ENCODE results near the gene PAPSS2. TPM values are rescaled to one million over a fixed set of nuclear protein-coding genes. Genes with fewer than 3 reads are reported as not detected.
"Not testable (repeated sequence)": the region's sequence is repeated elsewhere in the genome, so short reads cannot be mapped to it uniquely, and the experiment has no call there.

PAPSS2 gene
- 7.3 and 7.5 TPM in 2 replicates for total RNA-seq
- long read RNA-seq, partial matches to known transcripts = 6 of 9 reads
- long read RNA-seq, other reads (novel, unspliced or antisense) = 1 of 9 reads

- peaks cover 15% of the 10 kb centered on the region for H3K4me1 Mint-ChIP-seq (ENCODE audit: low read depth)
Observed at GRCh38 chr10:87659571-87660483, at the start of gene PAPSS2. Gene PAPSS2 (plus strand): TSS chr10:87659878. CDS start chr10:87659982, 104 bp downstream.

GRCh38 chr10:87611341-87611740 lies 48.3 kb upstream of the PAPSS2 start:
- H3K4me1 Mint-ChIP-seq (ENCODE audit: low read depth); H3K27ac Mint-ChIP-seq; H3K4me3 Mint-ChIP-seq (ENCODE audit: low read depth); H3K36me3 Mint-ChIP-seq (ENCODE audit: insufficient read depth); DNase-seq (ENCODE audit: low spot score, unreplicated experiment); H3K27me3 Mint-ChIP-seq: not testable (repeated sequence)
- peaks cover 14% of the 10 kb centered on the region for H3K9me3 Mint-ChIP-seq (ENCODE audit: low read depth)

More at GRCh38 chr10:87659571-87660483, at the start of gene PAPSS2:
- peak within 1 kb of the TSS; percentile 82 for H3K4me3 Mint-ChIP-seq (ENCODE audit: low read depth)
- peak; percentile 35 for DNase-seq (ENCODE audit: low spot score, unreplicated experiment)
- H3K36me3 Mint-ChIP-seq (ENCODE audit: insufficient read depth) = no peaks in the 10 kb centered on the region
- peak within 1 kb of the TSS; percentile 61 for H3K27ac Mint-ChIP-seq
- TF ChIP-seq CTCF (IDR thresholded peaks at IDR 0.05; ENCODE audit: unreplicated experiment) = peak; percentile 24
- H3K9me3 Mint-ChIP-seq (ENCODE audit: low read depth) = no peaks in the 10 kb centered on the region
- H3K27me3 Mint-ChIP-seq = peaks cover 42% of the 10 kb centered on the region

GRCh38 chr10:87612115-87612514 lies 47.6 kb upstream of the PAPSS2 start:
- Mint-ChIP-seq H3K9me3 (ENCODE audit: low read depth) (peaks cover 14% of the 10 kb centered on the region), H3K27me3 (peaks cover 2% of the 10 kb centered on the region), H3K27ac (no peak overlapping the region), H3K4me3 (ENCODE audit: low read depth) (no peak overlapping the region), H3K36me3 (ENCODE audit: insufficient read depth) (no peaks in the 10 kb centered on the region), H3K4me1 (ENCODE audit: low read depth) (no peaks in the 10 kb centered on the region)
- TF ChIP-seq CTCF (IDR thresholded peaks at IDR 0.05; ENCODE audit: unreplicated experiment) = no peak
- DNase-seq (ENCODE audit: low spot score, unreplicated experiment) = no peak

- H3K27ac Mint-ChIP-seq = no peak overlapping the region
Observed at GRCh38 chr10:87613751-87614150, 45.9 kb upstream of the PAPSS2 start.

GRCh38 chr10:87615856-87616255 lies 43.8 kb upstream of the PAPSS2 start:
- Mint-ChIP-seq H3K27ac (no peak overlapping the region), H3K4me3 (ENCODE audit: low read depth) (no peak overlapping the region), H3K36me3 (ENCODE audit: insufficient read depth) (no peaks in the 10 kb centered on the region), H3K9me3 (ENCODE audit: low read depth) (peaks cover 11% of the 10 kb centered on the region), H3K27me3 (peaks cover 3% of the 10 kb centered on the region), H3K4me1 (ENCODE audit: low read depth) (peaks cover 19% of the 10 kb centered on the region)
- DNase-seq (ENCODE audit: low spot score, unreplicated experiment) = no peak
- no peak for TF ChIP-seq CTCF (IDR thresholded peaks at IDR 0.05; ENCODE audit: unreplicated experiment)

More at GRCh38 chr10:87613751-87614150, 45.9 kb upstream of the PAPSS2 start:
- Mint-ChIP-seq H3K4me3 (ENCODE audit: low read depth) (no peak overlapping the region), H3K4me1 (ENCODE audit: low read depth) (peaks cover 7% of the 10 kb centered on the region), H3K9me3 (ENCODE audit: low read depth) (peaks cover 14% of the 10 kb centered on the region), H3K36me3 (ENCODE audit: insufficient read depth) (no peaks in the 10 kb centered on the region), H3K27me3 (peaks cover 3% of the 10 kb centered on the region)
- TF ChIP-seq CTCF (IDR thresholded peaks at IDR 0.05; ENCODE audit: unreplicated experiment) = no peak
- DNase-seq (ENCODE audit: low spot score, unreplicated experiment) = no peak
